AG04449 (cell line): Measurements from ENCODE around the gene CFAP97D2.

Source experiments
- CTCF ChIA-PET: fragments of 350-600 bp; formaldehyde crosslinking; extraction: SDS; loops from one replicate; lab custom pipeline; 2021; ENCODE audit warnings: antibody characterized with exemption; lab: Yijun Ruan, JAX
- POLR2A ChIA-PET: fragments of 400-600, 350-600 bp; formaldehyde crosslinking; extraction: SDS; loops from one replicate; lab custom pipeline; 2020; ENCODE audit warnings: antibody characterized with exemption, inconsistent platforms; lab: Yijun Ruan, JAX
- DNase-seq: peaks from one replicate; pipeline ENCODE4 v3.0.0-alpha.2; 2010; ENCODE audit warnings: low read depth, low spot score
- H3K4me3 ChIP-seq: 2 replicates; pipeline ENCODE4 v1.5.1; 2011; ENCODE audit warnings: low read depth, mild to moderate bottlenecking, control low read depth, low read length
- TF ChIP-seq, protein P1 (sequence below): IDR thresholded peaks from one replicate; pipeline ENCODE4 v1.5.1; 2011; ENCODE audit warnings: mild to moderate bottlenecking, moderate library complexity, low read length, control low read depth, inconsistent platforms; ENCODE audit not compliant: insufficient read depth; ENCODE audit errors: missing control alignments

Gene CFAP97D2

DNA sequence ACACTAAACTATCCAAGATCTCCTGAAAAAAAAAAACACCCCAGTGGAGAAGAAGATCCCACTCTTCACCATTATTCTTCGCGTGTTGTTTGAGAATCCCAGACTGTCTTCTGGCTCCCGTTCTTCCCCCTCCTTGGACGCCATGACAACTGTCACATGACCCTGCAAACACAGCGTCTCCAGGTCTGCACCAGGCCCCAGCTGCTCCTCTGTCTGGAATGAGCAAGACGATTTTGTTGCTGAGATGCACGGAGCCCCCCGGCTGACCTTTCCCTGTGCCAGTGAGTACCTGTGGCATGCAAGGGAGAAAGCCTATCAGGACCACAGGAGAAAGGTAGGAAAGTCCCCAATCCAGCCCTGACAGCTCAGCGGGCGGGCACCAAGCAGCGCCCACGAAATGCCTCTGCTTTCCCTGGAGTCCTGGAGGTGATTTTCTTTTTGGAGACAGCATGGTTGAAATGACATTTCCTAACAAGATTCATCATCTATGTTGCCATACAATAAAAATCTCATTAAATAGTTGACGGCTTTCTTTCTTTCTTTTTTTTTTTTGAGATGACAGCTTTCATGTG is at the start of gene CFAP97D2:
Gene CFAP97D2, plus strand, starts transcription at position 171 of the 572 bp plus-strand sequence. Its CDS starts 74 bp downstream, at position 245.
- DNase-seq = no peak
- CTCF ChIA-PET = no interaction called here
- TF ChIP-seq, protein P1, sequence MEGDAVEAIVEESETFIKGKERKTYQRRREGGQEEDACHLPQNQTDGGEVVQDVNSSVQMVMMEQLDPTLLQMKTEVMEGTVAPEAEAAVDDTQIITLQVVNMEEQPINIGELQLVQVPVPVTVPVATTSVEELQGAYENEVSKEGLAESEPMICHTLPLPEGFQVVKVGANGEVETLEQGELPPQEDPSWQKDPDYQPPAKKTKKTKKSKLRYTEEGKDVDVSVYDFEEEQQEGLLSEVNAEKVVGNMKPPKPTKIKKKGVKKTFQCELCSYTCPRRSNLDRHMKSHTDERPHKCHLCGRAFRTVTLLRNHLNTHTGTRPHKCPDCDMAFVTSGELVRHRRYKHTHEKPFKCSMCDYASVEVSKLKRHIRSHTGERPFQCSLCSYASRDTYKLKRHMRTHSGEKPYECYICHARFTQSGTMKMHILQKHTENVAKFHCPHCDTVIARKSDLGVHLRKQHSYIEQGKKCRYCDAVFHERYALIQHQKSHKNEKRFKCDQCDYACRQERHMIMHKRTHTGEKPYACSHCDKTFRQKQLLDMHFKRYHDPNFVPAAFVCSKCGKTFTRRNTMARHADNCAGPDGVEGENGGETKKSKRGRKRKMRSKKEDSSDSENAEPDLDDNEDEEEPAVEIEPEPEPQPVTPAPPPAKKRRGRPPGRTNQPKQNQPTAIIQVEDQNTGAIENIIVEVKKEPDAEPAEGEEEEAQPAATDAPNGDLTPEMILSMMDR = no peak
- POLR2A ChIA-PET = no interaction called here
- no peak within 1 kb of the TSS for H3K4me3 ChIP-seq

DNA sequence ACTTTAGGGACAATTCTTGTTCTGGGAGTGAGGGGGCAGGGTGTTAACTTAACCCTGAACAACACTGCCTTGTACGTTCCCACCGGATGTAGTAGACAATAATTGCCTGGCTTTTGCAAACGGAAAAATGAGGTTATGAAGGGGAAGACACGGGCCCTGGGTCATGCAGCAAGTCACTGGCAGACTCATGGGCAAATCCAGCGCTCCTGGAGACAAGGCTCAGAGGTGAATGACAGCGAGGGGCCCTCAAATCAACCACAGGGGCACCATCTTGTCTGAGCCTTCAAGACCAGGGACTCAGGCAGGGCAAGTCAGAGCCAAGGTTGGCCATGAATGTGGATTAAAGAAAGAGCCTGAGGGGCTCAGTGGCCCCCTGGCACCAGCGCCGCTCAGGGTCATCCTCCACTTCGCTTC is 49.4 kb upstream of the CFAP97D2 start:
- ChIA-PET POLR2A (interaction anchor here (0.6 to 2.2 kb wide), 3 partner anchors 11 to 64 kb away, joined by 3 to 16 read pairs (median 14); no protein-coding TSS in a partner anchor), CTCF (interaction anchor here (1.2 kb wide), 1 partner anchor 11 kb away, joined by 4 read pairs; no protein-coding TSS in a partner anchor)
- H3K4me3 ChIP-seq = peak overlapping the region; percentile 89; the same call in 1 of the 2 replicates
- no peak for DNase-seq
- TF ChIP-seq, protein P1 = no peak

DNA sequence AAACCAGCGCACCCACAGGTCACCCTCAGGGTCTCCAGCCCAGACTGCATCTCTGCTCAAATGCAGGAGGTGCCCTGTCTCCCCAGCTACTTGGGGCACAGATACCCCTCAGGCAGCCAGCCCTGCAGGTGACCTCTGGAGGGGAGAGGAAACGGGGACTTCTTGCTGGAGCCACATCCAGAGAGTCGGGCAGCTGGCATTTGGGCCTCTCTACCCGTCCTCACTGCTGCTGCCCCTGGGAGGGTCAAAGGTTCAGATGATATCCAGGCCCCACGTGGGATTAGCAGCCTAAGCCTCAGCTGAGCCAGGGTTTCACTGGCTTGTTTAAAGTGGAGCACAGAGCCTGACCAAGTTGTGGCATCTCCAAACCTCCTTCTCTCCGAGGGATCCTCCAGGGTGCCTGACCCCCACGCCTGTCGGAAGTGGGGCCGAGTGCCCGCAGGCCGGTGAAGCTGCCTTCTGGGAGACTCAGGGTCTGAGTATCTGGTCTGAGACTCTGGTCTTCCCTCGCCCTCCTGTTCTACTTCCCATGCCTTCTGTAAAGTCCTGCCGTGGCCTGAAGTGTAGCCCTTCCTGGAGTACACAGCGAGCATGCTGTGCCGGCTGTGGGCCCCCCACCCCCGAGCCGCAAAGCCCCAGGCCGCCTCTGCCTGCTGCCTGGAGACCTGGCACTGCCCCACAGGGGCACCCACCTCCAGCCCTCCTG is 48.8 kb upstream of the CFAP97D2 start:
- CTCF ChIA-PET = no interaction called here
- DNase-seq = no peak
- peak overlapping the region; percentile 89 for H3K4me3 ChIP-seq
- TF ChIP-seq, protein P1 = no peak
- POLR2A ChIA-PET = interaction anchor here (1.0 to 2.2 kb wide), 4 partner anchors 12 to 109 kb away, joined by 3 to 16 read pairs (median 9); no protein-coding TSS in a partner anchor

DNA sequence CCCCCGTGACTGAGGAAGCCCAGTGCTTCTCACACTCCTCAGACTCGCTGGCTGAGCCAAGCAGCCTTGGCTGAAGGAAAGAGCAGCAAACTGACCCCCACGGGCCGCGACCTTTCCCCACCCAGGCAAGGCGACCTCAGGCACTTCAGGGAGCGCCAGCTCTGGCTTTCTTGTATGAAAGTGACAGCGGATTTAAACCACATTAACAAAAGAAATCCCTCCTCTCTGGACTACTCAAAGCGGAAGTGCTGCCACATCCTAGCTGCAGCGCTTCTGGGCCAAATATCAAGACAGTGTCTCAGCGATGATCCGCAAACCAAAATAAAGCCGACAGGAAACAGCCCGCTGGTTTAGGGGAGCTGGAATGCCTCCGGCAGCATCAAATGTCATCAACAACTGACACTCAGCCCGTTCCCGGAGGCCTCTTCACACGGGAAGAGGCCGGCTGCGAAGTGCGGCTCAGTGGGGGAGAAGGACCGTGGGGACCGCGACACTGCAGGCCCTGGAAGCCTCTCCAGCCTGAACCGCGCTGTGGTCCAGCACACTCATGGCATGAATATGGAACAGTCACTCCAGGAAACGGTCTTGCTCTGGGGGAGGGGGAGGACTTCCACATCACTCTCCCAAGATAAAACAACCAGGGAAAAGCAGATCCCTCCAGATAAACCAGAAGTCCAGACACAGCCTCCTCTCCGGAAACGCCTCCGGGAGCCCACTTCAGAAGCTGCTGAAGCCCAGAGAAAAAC is 48.0 kb upstream of the CFAP97D2 start:
- no peak for DNase-seq
- CTCF ChIA-PET = no interaction called here

DNA sequence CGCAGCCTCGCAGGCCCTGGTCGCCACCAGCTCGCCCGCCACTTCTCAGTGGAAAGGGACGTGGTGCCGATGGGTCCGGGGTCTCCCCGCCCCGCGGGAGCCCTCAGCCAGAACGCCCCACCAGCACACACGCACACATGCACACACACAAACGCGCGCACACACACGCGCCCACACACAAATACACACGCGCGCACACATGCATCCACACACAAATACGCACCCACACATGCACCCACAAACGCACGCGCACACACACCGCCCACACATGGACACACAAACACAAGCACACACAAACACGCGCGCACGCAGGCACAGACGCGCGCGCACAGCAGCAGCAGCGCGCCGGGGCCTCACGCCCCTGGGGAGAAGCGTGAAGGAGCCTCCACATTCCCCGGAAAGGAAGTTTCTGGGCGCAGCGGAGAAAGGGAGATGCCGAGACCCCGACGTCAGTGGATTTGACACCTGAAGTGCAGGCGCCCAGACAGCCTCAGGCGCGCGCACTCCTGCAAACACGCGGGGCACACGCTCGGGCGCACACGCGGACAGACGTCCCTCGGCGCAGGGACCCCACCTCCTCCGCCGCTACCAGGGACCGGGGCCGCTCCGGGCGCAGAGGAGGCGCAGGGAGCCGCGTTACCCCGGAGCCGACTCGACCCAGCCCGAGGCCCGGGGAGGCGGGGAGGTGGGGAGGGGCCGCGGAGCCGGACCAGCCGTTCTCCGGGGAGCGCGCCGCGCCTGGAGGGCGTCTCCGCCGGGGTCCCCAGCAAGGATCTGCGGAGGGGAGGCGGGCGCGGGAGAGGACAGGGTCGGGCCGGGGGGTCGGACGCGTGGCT is 47.3 kb upstream of the CFAP97D2 start:
- POLR2A ChIA-PET = interaction anchor here (0.5 to 2.2 kb wide), 7 partner anchors 13 to 237 kb away, joined by 3 to 16 read pairs (median 4); no protein-coding TSS in a partner anchor
- DNase-seq = no peak
- CTCF ChIA-PET = no interaction called here

More for the DNA sequence above, 48.0 kb upstream of the CFAP97D2 start:
- POLR2A ChIA-PET = interaction anchor here (0.5 to 2.2 kb wide), 6 partner anchors 12 to 236 kb away, joined by 3 to 16 read pairs (median 4); no protein-coding TSS in a partner anchor
- TF ChIP-seq, protein P1 = no peak
- peak overlapping the region; percentile 89 for H3K4me3 ChIP-seq

More for the DNA sequence above, 47.3 kb upstream of the CFAP97D2 start:
- TF ChIP-seq, protein P1 = no peak
- H3K4me3 ChIP-seq = peak overlapping the region; percentile 89
